NCI-H187 (cell line): ENCODE measurements around the gene ARHGEF7.
A peak's percentile ranks its signal among the peaks of the same experiment; 100 is the strongest.

Experiments used
- DNase-seq, 2 experiments: peaks; one replicate each; lab custom pipeline; 2025; lab: John Stamatoyannopoulos, UW

Gene ARHGEF7

DNA sequence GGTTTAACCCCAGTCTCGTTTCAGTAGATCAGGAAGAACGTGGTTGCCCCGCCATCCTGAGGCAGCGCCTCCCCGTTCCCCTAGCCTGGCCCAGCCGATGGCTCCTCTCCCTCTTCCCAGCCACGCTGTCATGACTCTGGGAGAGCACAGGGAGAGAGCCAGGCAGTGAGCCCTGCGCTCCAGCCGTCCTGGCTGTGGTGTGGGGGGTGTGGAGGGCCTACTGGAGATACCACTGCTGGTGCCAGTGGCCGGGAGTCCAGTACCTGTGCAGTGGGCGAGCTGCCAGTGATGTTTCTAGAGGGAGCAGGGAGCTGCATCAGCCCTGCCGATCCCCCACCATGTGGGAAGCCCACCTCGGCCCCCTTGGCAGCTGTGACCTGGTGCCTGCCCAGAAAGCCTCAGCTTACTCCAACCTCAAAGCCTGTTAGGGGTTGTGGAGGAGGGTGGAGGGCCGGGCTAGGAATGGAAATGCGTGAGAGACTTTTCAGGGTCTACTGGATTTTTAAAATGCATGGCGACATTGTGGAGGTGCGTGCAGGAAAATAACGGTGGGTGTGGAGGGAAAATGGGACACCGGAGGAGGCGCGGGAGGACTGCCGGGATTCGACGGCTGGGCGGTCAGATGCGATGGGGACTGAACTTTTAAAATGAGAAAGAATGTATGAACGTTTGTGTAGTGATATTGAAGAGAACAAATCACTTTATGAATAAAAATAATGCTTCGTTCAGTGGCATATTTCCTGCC lies 210.2 kb downstream of the ARHGEF7 start:
- DNase-seq: no peak

DNA sequence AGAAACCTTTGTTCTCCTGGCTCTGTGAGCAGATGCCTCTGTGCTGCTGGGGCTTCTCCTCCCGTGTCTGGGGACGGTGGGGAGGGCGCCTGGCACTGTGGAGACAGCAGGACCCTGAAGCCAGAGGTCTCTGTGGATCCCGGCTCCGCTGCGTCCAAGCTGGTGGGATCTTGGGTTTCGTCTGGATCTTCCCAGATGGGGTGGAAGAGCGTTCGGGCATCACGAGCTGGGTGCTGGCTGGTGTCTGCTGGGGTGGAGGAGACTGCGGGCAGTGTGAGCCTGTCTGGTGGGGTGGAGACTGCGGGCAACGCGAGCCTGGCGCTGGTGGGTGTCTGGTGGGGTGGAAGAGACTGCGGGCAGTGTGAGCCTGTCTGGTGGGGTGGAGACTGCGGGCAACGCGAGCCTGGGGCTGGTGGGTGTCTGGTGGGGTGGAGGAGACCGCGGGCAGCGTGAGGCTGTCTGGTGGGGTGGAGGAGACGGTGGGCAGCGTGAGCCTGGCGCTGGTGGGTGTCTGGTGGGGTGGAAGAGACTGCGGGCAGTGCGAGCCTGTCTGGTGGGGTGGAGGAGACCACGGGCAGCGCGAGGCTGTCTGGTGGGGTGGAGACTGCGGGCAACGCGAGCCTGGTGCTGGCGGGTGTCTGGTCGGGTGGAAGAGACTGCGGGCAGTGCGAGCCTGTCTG lies 211.0 kb downstream of the ARHGEF7 start:
- DNase-seq: no peak

DNA sequence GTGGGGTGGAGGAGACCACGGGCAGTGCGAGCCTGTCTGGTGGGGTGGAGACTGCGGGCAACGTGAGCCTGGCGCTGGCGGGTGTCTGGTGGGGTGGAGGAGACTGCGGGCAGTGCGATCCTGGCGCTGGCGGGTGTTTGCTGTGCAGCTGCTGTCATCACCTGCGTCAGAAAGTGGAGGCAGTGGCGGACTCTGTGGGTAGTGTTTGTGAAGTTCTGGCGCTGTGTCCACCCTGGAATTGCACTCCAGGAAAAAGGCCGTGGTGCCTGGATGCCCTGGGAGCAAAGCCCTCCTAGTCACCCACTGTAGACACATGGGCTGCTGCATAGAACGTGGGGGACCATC lies 211.5 kb downstream of the ARHGEF7 start:
- no peak for DNase-seq

DNA sequence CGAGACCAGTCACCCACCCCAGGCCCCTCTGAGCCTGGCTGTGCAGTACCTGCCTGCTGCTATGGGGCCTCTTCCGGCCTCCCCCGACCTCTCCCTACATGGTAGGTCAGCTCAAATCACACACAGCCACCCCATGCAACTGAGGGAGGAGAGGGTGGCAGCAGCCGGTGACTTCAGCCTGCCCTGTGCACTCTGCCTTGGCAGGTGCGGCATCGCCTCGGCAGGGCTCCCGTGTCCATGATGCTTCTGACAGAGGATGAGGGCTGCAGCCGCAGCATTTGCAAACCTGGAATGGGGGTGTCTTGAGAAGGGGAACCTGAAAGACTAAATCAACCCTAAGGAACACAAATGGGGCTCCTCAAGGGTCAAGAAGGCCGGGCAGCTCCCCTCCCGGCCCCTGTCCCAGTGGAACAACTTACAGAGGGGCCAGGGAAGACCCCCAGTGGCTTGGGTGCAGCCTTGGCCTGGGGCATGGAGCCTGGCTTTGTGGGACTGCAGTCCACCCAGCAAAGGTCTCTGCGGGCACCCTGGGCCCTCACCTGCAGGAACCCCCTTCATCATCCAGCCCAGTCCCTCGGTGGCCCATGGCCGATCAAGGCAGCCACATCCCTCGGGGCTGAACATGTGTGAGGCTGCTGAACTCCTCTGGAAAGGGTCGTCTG lies 212.0 kb downstream of the ARHGEF7 start:
- DNase-seq: no peak

DNA sequence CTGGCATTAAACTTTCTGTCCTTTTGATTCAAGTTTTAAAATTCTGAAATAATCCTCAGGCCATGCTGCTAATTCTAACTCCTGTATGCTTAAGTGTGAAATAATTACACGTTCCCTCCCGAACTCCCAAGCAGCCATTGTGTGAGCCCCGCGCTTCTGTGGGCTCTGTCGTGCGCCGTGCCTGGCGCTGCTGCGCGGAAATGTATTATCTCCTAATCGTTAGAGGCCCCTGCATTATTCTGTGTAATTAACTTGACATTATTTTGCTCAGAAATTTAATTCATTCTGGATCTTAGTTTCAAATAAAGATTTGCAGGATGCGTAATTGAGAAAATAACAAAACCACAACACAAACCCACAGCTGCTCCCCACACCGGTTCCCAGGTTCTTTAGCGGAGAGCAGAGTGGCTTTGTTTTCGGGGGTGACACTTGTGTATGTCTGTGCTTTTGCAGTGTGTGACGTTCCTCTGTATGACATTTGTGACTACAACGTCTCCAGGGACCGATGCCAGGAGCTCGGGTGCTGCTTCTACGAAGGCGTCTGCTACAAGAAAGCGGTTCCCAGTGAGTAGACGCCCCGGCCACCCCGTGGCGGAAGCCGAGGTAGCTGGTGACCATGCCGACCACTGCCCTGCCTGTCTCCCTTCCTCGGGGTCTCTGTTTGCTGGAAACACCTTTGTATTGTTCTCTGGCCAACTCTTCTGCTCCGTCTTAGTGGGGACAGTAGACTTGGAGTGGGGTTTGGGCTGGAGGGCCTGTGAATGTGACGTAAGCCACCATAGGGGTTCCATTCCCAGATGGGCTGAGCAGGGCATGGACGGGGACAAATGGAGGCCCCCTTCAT lies 212.8 kb downstream of the ARHGEF7 start:
- no peak for DNase-seq

DNA sequence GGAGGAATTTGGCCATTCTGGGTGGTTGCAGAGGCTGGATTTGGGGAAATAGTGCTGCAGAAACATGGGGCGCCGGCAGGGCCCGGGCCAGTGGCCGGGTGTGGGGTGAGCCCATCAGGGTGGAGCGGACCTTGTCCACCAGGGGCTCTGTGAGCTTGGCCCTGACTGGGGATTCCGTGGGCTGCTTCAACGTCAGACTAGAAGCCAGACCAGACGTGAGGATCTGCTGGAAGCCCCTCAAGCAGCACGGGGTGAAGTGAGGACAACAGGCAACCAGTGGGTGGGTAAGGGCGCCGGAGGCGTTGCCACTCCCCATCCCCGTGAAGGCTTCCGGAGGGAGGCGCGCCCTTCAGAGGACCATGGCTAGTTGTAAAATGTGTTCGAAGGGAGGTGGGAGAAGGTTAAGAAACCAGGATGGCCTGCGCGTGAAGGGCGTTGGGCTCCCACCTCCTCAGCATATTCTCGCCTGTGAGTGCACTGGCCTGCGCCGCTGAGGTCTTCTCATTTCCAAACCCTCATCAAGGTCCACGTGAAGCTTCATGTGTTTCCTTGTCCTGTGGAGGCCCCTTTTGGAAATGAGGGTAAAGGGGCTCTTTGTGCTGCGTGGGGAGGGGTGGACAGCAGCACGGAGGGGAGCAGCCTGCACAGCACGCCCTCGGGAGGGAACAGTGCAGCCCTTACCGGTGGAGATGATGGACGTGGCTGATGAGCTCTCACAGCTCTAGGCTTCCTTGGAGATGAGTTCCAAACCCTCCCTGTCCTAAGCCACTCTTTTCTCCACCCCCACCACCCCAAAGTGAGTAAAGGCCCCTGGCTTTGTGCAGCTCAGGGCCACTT lies 213.7 kb downstream of the ARHGEF7 start:
- DNase-seq: no peak

DNA sequence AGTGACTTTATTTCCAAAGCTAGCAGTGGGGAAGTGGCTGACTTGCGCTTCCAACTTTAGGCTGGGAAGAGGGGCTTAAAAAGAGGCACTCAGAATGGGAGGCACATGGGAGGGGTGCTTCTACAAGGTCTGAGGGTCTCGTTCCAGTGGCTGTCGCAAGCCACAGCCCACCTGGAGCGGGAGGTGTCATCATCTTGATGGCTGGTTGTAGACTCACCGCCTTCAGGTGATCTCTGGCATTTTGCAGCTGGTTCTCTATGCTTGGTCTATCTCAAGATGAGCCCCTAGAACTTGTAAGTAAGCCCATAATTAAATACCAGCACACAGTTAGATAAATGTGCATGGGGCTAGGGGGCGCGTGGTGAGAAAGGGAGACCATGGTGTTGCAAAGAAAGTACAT lies 214.5 kb downstream of the ARHGEF7 start:
- DNase-seq: no peak

DNA sequence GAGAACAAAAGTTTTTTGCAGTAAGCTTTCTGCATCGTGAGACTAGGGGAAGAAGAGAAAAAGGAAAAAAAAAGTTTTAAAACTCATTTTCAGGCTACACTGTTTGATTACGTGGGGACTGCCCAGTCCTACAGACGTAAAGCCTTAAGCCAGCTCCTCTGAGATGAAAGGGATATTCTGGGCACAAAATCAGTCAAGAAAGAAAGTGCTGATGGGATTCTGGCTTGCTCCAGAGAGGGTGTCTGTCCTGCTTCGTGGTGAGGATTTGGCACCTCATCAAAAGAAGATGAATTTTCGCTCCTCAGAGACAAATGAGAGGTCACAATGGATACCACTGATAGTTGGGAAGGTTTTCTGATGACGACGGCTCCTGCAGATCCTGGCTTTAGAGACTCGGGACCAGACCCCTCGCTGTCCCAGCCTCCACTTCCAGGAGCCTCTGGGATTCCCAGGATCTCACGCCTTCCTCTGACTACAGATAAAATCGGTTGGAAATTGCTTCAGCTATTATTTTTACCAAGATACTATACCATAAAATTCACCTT lies 215.0 kb downstream of the ARHGEF7 start:
- no peak for DNase-seq

DNA sequence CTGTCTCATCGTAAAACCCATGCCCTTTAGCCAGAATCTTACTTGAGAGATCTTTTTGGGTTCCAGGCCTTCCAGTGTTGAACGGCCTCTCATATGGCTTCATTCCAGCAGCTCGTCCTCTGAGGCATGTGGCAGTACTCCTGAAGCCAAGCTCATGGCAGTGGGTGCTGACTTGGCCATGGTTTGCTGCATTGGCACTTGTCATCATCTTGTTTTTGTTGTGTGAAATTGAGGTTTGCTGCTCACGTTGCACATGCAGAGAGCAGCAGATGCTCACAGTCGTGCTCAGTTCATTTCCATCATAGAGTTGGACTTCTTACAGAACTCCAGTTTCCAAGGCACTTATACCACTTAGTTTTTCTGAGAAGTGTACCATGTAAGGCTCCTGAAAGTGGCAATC lies 220.2 kb downstream of the ARHGEF7 start:
- no peak for DNase-seq

DNA sequence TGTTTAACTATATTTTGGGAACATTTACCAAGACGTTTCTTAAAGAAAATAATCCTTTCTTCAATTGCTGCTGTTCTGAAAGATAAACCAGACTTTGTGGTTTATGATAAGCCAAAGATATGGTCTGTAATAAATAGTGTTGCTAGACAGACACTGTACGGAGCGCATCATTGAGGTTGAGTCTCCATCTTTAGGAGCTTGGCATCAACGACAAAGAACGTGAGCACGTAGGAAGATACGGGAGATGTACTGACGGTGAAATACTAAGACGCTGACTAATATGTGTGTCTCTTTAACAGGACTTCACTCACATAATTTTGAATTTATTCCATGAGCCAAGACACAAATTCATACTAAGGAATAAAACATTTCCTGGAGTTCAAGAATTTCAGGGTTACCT lies 221.6 kb downstream of the ARHGEF7 start:
- no peak for DNase-seq

DNA sequence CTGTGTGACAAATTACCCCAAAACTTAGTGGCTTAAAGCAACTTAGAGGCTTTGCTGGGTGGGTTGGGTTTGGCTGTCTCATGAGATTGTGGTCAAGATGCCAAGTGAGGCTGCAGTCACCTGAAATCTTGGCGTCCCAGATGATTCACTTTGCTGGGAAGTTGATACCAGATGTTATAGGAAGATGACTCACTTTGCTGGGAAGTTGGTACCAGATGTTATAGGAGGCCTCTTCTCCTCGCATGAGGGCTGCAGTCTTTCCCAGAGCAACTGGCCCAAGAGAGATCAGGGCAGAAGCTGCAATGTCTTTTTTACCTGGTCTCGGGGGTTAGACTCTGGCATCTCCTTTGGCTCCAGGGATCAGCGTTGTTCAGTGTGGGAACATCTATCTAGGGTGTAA lies 222.1 kb downstream of the ARHGEF7 start:
- no peak for DNase-seq

DNA sequence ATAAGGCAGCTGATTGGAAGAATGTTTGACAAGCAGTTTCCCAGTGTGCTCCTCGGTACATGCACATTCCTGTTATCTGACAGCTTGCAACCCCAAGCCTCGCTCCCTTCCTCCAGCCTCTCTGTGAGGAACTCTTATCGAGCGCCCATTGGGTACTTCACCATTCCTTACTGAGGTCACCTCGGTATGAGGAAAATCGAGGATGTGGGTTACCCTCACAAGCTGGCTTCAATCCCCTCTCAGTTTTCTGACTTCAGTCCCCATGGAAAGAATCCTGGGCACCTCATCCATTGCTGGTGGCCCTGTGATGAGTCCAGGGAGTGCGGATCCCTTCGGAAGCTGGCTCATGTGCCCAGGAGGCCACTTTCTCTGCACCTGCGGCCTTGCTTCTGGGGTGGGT lies 222.6 kb downstream of the ARHGEF7 start:
- DNase-seq: no peak

DNA sequence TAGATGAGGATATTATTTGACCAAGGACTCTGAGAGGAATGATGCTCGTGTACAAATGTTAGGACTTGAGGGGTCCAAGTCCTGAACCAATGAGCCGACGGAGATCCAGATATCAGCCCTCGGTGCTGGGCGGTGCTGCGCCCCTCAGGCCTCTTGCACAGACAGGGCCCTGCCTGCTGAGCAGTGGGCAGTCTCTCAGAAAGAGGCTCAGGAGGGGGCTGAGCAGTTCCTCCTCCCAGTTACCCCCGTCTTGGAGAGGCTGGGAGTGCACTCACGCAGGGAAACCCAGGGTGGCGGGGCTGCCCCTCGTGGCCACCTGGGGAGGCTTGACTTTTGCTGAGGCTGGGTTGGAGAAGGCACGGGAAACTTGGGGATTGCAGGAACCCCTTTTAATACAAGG lies 223.7 kb downstream of the ARHGEF7 start:
- DNase-seq: no peak

DNA sequence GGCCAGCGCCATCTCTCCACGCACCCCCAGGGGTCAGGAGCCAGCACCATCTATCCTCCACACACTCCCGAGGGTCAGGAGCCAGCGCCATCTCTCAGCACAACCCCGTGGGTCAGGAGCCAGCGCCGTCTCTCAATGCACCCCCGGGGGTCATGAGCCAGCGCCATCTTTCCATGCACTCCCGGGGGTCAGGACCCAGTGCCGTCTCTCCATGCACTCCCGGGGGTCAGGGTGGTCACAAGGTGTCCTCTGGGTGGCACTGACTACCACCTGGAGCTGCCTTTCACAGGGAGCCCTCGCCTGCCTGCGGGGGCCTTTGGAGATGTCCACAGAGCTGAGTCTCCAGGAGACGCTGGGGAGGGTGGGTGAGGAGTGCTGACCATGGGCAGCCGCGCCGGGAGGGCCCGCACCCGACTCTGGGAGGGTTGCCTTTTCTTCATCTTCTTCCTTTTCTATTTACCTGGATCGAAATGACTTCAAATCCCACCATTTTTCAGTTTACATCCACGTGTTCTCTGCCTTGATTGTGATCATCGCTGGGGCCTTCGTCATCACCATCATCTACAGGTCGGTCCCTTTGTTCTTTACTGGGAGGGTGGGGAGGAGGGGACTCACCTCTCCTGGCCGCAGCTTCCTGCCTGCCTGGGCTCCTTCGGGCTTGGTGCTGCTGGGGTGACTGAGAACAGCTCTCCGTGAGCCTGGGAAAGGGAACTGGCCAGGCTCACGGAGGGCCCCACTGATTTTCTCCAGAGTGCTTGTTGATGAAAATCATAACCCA lies 224.4 kb downstream of the ARHGEF7 start:
- no peak for DNase-seq

DNA sequence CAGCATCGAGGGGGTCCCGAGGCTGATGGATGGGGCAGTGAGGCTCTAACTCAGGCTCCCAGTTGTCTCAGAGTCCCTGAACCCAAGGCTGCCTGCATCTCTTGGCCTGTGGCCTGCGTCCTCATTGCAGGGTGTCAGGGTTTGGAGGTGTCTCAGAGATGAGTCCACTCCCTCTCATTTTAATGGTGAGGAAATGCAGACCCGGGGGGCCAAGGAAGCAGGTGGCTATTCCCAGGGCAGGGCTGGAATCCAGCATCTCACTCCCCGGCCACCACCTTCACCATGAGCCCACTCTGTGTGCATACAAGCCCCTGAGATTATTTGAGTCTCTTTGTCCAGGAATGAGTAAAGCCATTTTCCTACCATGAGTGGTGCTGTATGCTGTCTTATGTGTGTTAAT lies 226.8 kb downstream of the ARHGEF7 start:
- DNase-seq: no peak

DNA sequence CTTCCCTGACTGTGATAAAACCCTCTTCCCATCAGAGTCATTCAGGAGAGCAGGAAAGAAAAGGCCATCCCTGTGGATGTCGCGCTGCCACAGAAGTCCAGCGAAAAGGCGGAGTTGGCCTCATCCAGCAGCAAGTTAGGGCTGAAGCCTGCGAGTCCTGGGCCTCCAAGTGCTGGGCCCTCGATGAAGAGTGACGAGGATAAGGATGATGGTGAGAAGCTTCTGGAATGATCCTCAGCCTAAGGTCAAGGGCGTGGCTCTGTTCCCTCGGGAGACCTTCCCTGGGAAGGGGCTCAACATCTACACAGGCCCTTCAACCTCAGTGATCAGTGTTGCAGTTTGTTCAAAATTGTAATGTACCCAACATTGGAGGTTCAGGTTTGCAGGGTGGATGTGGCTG lies 227.6 kb downstream of the ARHGEF7 start:
- DNase-seq: no peak

DNA sequence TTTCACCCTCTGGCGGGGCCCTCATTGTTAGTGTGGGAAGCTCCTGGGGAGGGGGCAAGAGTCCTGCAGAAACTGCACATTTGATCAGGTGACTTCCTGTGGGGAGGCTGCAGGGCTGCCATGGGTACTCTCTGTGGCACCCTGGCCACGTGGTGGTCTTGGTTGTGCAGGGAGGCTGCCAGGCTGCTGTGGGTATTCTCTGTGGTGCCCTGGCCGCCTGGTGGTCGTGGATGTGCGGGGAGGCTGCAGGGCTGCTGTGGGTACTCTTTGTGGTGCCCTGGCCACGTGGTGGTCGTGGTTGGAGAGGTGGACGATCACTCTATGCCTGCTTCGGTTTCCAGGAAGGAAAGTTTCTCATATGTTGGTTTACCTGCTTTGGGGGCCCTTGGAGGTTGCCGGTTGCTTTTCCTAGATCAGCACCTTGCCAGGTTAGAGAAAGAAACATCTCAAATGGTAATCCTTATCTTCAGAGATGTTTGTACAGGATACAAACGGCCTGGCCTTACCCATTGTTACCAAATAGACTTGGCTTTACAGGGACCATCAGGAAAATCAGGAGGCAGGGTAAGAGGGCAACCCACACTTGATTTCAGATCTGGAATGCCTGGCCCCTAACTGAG lies 228.2 kb downstream of the ARHGEF7 start:
- DNase-seq: no peak

DNA sequence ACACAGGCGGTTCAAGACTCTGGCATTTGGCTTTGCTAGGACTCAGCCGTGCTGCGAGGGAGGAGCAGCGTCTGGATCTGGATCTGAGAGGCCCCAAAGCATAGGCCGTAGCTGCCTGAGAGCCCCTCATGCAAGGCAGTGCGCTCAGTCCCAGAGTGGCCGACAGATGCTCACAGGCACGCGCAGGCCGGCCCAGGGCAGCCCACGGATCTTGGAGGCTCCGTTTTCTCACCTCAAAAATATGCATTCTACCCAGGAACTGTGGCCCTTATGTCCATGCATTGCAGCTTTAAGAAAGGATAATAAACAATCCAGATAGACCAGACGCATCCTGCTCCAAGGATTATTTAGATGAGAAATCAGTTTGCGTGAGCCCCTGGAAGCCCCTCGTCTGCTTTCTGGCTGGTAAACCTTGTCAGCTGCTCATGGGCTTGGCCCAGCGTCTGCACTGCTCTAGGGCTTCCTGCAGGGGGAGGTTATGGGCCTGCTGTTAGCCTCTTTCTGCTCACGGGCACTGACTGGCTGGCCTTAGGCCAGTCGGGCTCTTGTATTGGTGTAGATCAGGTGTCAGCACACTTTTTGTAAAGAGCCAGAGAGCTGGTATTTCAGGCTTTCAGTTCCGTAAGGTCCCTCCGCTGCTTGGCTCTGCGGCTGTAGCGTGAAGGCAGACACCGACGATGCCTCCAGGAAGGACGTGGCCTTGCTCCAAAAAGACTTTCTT lies 229.5 kb downstream of the ARHGEF7 start:
- peak in 1 of 2 experiments; percentile 16 for DNase-seq

DNA sequence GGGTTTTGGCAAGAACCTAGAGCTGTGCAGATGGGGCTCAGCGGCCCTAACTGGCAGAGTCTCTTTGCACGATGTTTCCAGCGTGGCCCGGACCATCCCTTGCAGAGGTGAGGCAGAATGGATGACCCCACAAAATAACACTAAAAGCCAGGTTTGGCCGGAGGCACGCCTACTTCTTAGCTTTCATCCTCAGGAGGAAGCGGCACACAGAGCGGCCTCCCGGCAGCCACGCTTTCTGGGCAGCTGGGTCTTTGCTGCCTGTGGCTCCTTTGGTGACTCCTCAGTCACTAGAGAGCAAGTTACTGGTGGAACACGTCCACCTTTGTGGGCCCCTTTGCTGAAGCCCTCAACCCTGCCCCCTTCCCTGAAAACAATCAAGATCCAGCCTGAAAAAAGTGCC lies 230.6 kb downstream of the ARHGEF7 start:
- DNase-seq: no peak
